RPMI7951 (cell line): ENCODE measurements around the gene CRLF2. TPM values are rescaled to one million over a fixed set of nuclear protein-coding genes. Genes with fewer than 3 reads are reported as not detected.
"Not testable (repeated sequence)": the region's sequence is repeated elsewhere in the genome, so short reads cannot be mapped to it uniquely, and the experiment has no call there.

Experiments used
- DNase-seq: peaks from one replicate; pipeline ENCODE4 v3.0.0-alpha.2; 2012; ENCODE audit warnings: low read depth
- total RNA-seq: library from RNA; depleted of rRNA; stranded (reverse); fragments of >200 nt; shearing (Covaris generic); gene quantifications from 2 replicates; pipeline ENCODE4 v1.2.3, GENCODE V29; 2014; rRNA removed

CRLF2 gene, protein sequence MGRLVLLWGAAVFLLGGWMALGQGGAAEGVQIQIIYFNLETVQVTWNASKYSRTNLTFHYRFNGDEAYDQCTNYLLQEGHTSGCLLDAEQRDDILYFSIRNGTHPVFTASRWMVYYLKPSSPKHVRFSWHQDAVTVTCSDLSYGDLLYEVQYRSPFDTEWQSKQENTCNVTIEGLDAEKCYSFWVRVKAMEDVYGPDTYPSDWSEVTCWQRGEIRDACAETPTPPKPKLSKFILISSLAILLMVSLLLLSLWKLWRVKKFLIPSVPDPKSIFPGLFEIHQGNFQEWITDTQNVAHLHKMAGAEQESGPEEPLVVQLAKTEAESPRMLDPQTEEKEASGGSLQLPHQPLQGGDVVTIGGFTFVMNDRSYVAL
- total RNA-seq, result not detected in 2 replicates

- peak; percentile 78 for DNase-seq
These were observed at the start of gene CRLF2 for GRCh38 chrX:1212532-1212931. Gene CRLF2 (minus strand): TSS chrX:1212649. CDS start chrX:1212634, 15 bp downstream.

GRCh38 chrX:1261771-1262170 is 49.3 kb upstream of the CRLF2 start:
- not testable (repeated sequence) for DNase-seq

GRCh38 chrX:1261285-1261684 is 48.8 kb upstream of the CRLF2 start:
- no peak for DNase-seq

DNA sequence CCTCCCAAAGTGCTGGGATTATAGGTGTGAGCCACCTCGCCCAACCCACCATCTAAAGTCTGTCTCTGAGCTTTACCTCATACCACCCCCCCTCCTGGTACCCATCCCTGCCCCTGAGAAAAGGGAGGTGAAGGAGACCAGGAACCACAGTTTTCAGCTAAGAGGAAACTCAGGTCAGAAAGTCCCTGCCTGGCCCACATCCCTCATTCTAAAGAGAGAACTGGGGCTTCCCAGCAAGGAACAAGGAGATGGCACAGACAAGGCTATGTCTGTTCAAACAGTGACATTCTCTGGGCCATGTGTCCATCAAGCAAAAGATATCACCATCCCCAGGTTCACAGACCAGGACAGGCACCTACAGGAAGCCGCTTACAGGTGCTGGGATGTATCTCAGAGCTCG is 40.4 kb upstream of the CRLF2 start:
- DNase-seq, result no peak

- DNase-seq, result peak; percentile 58
These were observed 36.8 kb upstream of the CRLF2 start for GRCh38 chrX:1249101-1249887.

DNA sequence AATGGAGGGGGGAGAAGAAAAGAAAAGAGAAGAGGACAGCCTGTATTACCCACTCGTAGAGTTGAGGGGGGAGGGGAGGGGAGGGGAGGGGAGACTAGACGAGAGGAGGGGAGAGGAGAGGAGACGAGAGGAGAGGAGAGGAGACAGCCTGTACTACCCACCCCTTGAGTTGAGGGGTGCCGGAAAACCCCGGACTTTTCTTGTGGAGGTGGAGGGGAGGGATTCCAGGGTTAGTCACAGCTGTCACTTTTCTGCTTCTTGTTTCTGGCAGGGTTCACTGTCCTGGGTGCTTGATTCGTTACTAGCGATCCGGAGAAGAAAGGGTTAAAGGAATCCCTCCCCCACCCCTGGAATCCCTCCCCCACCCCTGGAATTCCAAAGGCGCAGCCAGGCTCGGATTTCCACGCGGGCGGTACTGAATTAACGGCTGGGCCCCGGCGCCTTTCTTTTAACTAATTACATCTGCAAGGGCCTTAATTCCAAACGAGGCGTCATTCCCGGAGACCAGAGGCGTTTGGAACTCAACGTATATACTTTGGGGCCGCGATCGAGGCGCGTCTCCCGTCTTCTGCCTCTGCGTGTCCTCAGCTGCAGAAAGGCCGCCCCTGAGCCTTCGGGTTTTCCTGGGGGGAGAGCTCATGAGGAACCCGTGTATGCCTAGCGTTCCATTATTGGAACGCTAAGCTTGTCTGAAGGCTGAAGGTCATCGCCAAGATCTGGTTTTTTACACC is 36.0 kb upstream of the CRLF2 start:
- peak; percentile 13 for DNase-seq

DNA sequence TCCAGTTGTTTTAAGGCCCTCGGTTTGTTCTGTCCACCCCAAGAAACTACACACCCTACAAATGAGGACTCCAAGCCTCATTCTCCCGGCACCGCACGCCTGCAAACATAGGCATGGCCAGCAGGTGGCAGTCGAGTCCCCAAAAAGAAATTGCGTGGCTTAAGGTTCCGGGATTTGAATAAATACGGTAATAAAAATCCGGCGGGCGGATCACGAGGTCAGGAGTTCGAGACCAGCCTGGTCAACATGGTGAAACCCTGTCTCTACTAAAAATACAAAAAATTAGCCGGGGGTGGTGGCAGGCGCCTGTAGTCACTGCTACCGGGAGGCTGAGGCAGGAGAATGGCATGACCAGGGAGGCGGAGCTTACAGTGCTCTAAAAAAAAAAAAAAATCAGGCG is 34.4 kb upstream of the CRLF2 start:
- peak; percentile 45 for DNase-seq

GRCh38 chrX:1244164-1245076 is 32.0 kb upstream of the CRLF2 start:
- DNase-seq, result no peak

GRCh38 chrX:1242891-1243402 is 30.5 kb upstream of the CRLF2 start:
- DNase-seq, result peak; percentile 28

DNA sequence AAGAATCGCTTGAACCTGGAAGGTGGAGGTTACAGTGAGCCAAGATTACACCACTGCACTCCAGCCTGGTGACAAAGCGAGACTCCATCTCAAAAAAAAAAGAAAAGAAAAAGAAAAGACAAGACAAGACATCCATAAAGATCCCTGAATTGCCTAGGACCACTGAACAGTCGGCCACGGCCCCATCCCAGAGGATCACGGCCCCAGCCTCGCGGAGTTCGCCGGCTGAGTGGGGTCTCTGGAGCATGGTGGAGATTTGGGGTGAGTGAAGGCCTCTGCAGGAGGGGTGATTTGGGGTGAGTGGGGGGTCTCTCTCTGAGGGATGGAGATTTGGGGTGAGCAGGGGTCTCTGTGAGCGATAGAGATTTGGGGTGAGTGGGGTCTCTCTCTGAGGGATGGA is 28.1 kb upstream of the CRLF2 start:
- not testable (repeated sequence) for DNase-seq

DNA sequence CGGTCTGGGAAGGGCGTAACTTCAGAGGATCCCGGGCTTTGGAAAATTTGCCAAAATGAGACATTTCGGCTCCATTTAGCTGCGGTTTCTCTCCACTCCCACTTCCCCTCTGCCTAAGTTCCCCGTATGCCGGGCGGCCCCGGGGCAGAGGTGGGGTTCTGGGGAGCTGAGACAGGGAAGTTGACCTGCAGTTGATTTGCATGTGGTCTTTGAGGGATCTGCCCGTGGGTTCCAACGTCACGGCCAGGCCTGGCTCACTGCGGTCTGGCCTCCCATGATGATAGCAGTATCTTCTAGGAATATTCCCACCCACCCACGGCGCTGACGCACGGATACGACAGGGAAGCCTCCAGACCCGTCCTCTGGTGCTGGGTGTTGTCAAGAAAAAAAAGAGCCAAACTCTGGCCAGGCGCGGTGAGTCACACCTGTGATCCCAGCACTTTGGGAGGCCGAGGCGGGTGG is 27.3 kb upstream of the CRLF2 start:
- DNase-seq, result no peak

GRCh38 chrX:1231850-1232465 is 19.5 kb upstream of the CRLF2 start:
- no peak for DNase-seq

GRCh38 chrX:1228101-1228500 is 15.7 kb upstream of the CRLF2 start:
- DNase-seq, result not testable (repeated sequence)

DNA sequence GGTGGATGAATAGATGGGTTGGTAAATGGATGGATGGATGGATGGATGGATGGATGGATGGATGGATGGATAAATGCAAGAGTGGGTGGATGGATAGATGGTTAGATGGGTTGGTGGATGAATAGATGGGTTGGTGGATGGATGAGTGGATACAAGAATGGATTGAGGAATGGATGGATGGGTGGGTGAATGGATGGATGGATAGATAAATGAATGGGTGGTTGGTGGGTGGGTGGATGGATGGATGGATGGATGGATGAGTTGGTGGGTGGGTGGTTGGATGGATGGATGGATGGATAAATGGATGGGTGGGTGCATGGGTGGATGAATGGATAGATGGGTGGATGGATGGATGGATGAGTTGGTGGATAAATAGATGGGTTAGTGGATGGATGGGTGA is 13.8 kb upstream of the CRLF2 start:
- no peak for DNase-seq

- DNase-seq, result no peak
These were observed 12.5 kb upstream of the CRLF2 start for GRCh38 chrX:1224954-1225353.

DNA sequence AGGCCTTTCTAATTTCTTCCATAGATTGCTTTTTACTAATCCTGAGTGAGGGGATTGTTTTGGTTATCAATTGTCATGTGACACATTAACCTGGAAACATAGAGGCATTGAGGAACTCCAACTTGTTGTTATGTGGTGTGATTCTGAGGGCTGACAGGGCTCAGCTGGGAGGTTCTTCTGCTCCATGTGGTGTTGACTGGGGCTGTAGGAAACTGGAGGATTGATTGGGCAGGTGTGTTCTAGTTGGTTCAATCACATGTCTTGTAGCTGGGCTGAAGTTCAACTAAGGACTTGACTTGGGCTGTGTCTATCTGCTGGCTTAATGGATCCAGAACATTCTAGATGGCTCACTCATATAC is 10.8 kb upstream of the CRLF2 start:
- DNase-seq, result no peak

GRCh38 chrX:1222531-1223241 is 10.2 kb upstream of the CRLF2 start:
- DNase-seq, result peak; percentile 75

DNA sequence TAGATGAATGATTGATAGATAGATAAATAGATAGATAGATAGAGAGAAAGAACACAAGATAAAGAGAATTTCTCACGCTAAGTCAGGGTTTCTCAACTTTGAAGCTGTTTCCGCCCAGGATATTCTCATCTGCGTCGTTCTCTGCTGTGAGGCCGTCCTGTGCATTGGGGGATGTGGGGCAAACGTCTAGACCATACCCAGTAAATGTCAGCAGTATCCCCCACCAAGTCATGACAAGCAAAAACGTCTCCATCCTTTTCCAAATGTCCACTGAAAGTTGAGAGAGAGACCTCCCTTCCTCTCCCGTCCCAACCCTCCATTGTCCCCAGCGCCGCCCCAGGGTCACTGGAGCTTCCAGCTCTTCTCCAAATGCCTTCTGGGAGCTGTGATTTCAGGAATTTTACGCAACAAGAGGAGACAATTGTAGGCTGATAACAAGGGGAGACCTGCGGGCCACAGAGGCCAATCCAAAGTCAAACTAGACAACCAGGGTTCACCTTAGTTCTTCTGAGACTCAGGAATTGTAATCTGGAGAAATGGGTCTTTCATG is 8.9 kb upstream of the CRLF2 start:
- DNase-seq, result no peak

GRCh38 chrX:1218286-1218685 is 5.8 kb upstream of the CRLF2 start:
- DNase-seq, result no peak
